GM12878 (cell line): ENCODE results near the gene JUND. TPM values are rescaled to one million over a fixed set of nuclear protein-coding genes. Genes with fewer than 3 reads are reported as not detected.

Experiments
- ATF7 ChIP-seq: fragments of 450-650 bp; IDR thresholded peaks from 2 replicates; pipeline ENCODE4 v1.6.1; 2016; ENCODE audit warnings: low read depth, mild to moderate bottlenecking
- BCL3 ChIP-seq: IDR thresholded peaks from 2 replicates; pipeline ENCODE4 v1.6.1; 2011; ENCODE audit warnings: borderline replicate concordance, low read depth, mild to moderate bottlenecking, moderate library complexity, low read length; ENCODE audit not compliant: insufficient read depth, poor library complexity, severe bottlenecking
- CEBPB ChIP-seq, 2 experiments: fragments of 150-350 bp in 1 of 2; IDR thresholded peaks; 2 replicates each; pipeline ENCODE4 v1.6.1; 2012 to 2014; ENCODE audit warnings: low read depth in 2 of 2, low read length in 2 of 2, borderline replicate concordance in 1 of 2, inconsistent platforms in 1 of 2
- CTCF ChIP-seq, 3 experiments: IDR thresholded peaks in 2 of 3; conservative IDR thresholded peaks in 1 of 3; 2 replicates each; pipeline ENCODE4 v1.5.1; 2011; ENCODE audit warnings: low read depth in 3 of 3, low read length in 3 of 3, mild to moderate bottlenecking in 3 of 3, control low read depth in 2 of 3, moderate library complexity in 2 of 3, inconsistent platforms in 1 of 3, mixed read lengths in 1 of 3; ENCODE audit not compliant: control insufficient read depth in 2 of 3, insufficient read depth in 1 of 3; ENCODE audit errors: extremely low read depth in 1 of 3
- IKZF2 ChIP-seq, 2 experiments: fragments of 450-650 bp; IDR thresholded peaks; 2 replicates each; pipeline ENCODE4 v1.6.1; 2017; ENCODE audit warnings: mild to moderate bottlenecking in 2 of 2, moderate library complexity in 2 of 2
- IRF4 ChIP-seq: IDR thresholded peaks from 2 replicates; pipeline ENCODE4 v1.6.1; 2011; ENCODE audit warnings: low read depth, low read length
- NFYA ChIP-seq: IDR thresholded peaks from 2 replicates; pipeline ENCODE4 v1.6.1; 2011; ENCODE audit warnings: low read depth, mild to moderate bottlenecking, low read length, improper control_type of control experiment, borderline replicate concordance
- RELB ChIP-seq: fragments of 450-650 bp; IDR thresholded peaks from 2 replicates; pipeline ENCODE4 v1.6.1; 2017; ENCODE audit warnings: low read depth, mild to moderate bottlenecking, moderate library complexity
- SIX5 ChIP-seq: IDR thresholded peaks from 2 replicates; pipeline ENCODE4 v1.6.1; 2011; ENCODE audit warnings: mild to moderate bottlenecking, low read depth, low read length, moderate library complexity; ENCODE audit not compliant: severe bottlenecking
- SKIL ChIP-seq: fragments of 450-650 bp; IDR thresholded peaks from 2 replicates; pipeline ENCODE4 v1.6.1; 2017; ENCODE audit warnings: mild to moderate bottlenecking, low read depth, inconsistent platforms; ENCODE audit not compliant: poor library complexity, severe bottlenecking
- SMAD5 ChIP-seq: IDR thresholded peaks from 2 replicates; pipeline ENCODE4 v1.6.1; 2016; ENCODE audit warnings: antibody characterized with exemption, low read depth
- STAT1 ChIP-seq: fragments of 450-650 bp; conservative IDR thresholded peaks from 2 replicates; pipeline ENCODE4 v1.6.1; 2014; ENCODE audit warnings: antibody characterized with exemption, mild to moderate bottlenecking
- TCF3 ChIP-seq: IDR thresholded peaks from 2 replicates; pipeline ENCODE4 v1.6.1; 2012; ENCODE audit warnings: low read depth, mild to moderate bottlenecking, low read length, borderline replicate concordance; ENCODE audit not compliant: insufficient read depth
- WRNIP1 ChIP-seq: IDR thresholded peaks from 2 replicates; pipeline ENCODE4 v1.6.1; 2011; ENCODE audit warnings: low read depth, low read length, improper control_type of control experiment, borderline replicate concordance
- ZBTB40 ChIP-seq: fragments of 450-650 bp; IDR thresholded peaks from 2 replicates; pipeline ENCODE4 v1.6.1; 2016; ENCODE audit warnings: mild to moderate bottlenecking, moderate library complexity, borderline replicate concordance
- ZNF274 ChIP-seq: IDR thresholded peaks from one replicate; pipeline ENCODE4 v1.8.0; 2011; ENCODE audit not compliant: insufficient read length, insufficient read depth
- polyA plus RNA-seq, 11 experiments: library from polyadenylated mRNA; depleted of rRNA in 4 of 11; unstranded in 6 of 11; stranded (reverse) in 5 of 11; fragments of >200 nt; fragmentation: Nextera tagmentation in 4 of 11; fragmentation: Illumina TruSeq in 1 of 11; extraction: Ambion mirVana in 4 of 11; extraction: Trizol in 1 of 11; gene quantifications; 1 replicate in 1 of 11; 2 replicates in 10 of 11; pipeline versions ENCODE4 v1.2.1 to v1.2.3, GENCODE V29; 2011 to 2016; ENCODE audit warnings: inconsistent platforms in 2 of 11, missing spikeins in 2 of 11, low read depth in 1 of 11
- total RNA-seq, 4 experiments: library from RNA; depleted of rRNA in 3 of 4; stranded (reverse); fragments of >200 nt in 3 of 4; fragmentation: Illumina TruSeq in 1 of 4; extraction: Trizol in 1 of 4; gene quantifications; 2 replicates each; pipeline versions ENCODE4 v1.2.1 to v1.2.3, GENCODE V29; 2013 to 2021

JUND gene
- total and polyA plus RNA-seq, 10 of the 15 experiments (the other 5 are each of a cell fraction or from before 2014, with no cell fraction given): 7.4 to 164 (median 18.8) TPM

GRCh38 chr19:18282021-18282787, 782 bp upstream of the JUND start (continued):
- TF ChIP-seq ZBTB40: peak; percentile 54; the same call in 1 of the 2 replicates
- TF ChIP-seq BCL3: peak; percentile 6
- TF ChIP-seq STAT1: no peak
- no peak for TF ChIP-seq IRF4
- TF ChIP-seq SMAD5: 0 out of 2 replicates have a peak, but pooled peaks have one; percentile 21
- TF ChIP-seq SKIL: peak; percentile 23
- TF ChIP-seq IKZF2 (IDR thresholded peaks at IDR 0.05): peak; percentile 50 to 51
- TF ChIP-seq NFYA: no peak
- TF ChIP-seq CEBPB (IDR thresholded peaks at IDR 0.05; ENCODE audit: borderline replicate concordance in 1 of 2, low read depth in 2 of 2, low read length in 2 of 2): no peak
- TF ChIP-seq RELB: peak; percentile 41; the same call in 1 of the 2 replicates
- no peak for TF ChIP-seq WRNIP1
- no peak for TF ChIP-seq TCF3
- no peak for TF ChIP-seq ZNF274
- 0 out of 2 replicates have a peak, but pooled peaks have one; percentile 12 for TF ChIP-seq ATF7
- TF ChIP-seq SIX5: no peak
- peak in 1 of 3 experiments; percentile 15; a peak in 2 of 6 replicates for TF ChIP-seq CTCF (IDR thresholded peaks at IDR 0.05 in 2 of 3, conservative IDR thresholded peaks at IDR 0.05 in 1 of 3; ENCODE audit: control insufficient read depth in 2 of 3, extremely low read depth in 1 of 3, insufficient read depth in 1 of 3, low read depth in 3 of 3, low read length in 3 of 3)
